AG20443 (cell line): ENCODE measurements around the gene INKA2.

Experiments
- DNase-seq: peaks from one replicate; pipeline ENCODE4 v3.0.0; 2012; ENCODE audit warnings: low spot score, mixed read lengths

The INKA2 gene

DNA sequence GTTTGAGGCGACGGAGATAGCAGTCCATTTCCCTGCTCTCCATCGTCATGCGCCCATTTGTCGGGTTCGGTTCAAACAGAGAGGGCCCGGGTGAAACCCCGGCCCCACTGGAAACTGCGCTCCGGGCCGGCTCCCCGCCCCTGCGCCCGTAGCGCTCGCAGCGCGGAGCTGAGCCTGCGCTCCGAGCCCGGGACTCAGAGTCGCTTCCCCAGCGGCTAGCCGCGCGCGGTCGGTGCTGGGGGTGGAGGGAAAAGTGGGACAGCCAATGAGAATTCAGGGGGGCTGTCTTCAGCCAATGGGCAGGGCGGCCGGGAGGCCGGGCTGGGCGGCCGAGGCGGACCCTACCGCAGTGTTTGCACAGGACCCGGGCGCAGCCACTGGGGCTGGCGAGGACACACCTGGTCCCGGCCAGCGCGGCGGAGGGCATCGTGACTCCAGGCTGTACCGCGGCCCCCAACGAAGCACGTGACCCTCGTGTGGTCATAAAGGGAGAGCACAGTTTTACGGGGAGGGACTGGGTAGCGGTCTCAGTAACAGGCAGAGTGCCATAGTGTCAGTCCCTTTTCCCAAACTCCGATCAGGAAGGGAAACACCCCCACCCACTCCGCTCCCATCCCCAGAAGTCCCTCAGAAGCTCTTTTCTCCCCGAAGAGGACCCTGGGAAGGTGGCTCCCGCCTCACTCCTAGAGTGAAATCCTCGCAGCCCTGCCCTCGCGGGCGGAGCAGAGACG, at the start of gene INKA2:
INKA2 (minus strand) TSS at position 202 of the 731 bp plus-strand sequence; CDS start at position 49, 153 bp downstream.
- peak; percentile 90 for DNase-seq

DNA sequence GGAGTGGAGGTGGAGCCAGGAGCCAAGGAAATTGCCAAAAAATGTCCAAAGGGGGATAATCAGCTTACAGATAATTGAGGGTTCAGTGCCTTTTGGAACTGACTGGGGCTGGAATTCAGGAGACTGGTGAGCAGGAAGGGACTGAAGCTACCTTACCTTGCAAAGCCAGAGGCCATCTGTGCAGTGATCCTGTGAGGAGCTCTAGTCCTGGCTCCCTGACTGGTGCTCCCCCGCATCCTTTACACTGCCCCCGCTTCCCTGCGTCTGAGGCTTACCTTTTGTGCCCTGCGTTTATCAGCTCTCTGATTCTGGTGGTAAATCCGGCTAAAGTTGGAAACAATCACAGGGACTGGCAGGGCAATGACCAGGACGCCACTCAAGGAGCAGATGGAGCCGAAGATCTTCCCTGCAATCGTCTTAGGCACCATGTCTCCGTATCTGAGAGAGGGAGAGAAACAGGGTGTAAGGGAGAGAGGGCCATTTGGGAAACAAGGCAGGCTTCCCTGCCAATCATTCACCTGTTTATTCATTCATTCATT, 47.5 kb upstream of the INKA2 start:
- no peak for DNase-seq

DNA sequence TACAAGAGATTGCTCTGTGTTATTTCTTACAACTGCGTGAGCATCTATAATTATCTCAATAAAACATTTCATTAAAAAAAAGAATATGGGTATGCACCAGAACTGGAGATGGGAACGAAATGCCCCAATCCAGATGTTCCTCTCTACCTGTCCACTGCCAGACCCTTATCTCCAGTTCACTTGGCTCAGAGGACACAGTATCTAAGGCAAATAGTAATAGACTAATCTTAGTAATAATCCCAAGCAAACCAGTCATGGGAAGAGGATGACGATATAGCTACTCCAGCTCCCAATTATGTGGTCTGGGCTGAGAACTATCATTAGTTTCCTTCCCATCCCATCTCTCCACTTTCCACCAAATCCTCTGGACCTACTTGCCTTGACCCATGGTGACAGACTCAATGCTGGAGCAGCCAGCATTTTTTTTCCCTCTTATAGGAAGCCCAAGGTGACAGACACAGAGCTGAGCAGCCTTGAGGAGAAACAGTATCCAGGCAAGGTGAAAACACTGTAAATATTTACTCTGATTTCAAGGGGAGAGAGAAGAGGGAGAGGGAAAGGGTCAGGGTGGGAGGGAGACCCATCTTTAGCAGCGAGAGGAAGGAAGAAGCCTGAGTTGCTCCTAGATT, 45.2 kb upstream of the INKA2 start:
- DNase-seq = no peak

GRCh38 chr1:111779546-111779945, 40.4 kb upstream of the INKA2 start:
- no peak for DNase-seq

DNA sequence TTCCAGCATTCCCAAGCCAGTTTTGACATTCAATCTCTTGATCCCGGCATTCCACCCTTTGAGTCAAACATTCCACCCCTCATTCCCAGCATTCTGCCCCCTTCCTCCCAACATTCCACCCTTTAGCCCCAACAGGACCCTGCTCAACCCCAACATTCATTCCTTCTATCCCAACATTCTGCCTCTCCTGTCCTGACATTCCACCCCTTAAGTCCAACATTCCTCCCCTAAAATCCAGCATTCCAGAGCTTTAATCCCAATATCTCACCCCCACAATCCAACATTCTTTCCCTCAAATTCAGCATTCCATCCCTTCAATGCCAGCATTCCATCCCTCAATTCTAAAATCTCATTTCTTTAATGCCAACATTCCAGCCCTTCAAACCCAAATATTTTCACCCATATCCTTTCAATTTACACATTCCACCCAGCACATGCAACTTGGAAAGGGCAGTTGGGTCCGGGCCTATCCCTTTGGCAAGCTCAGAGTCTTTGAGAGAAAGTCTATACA, 39.4 kb upstream of the INKA2 start:
- DNase-seq = peak; percentile 43

GRCh38 chr1:111778066-111778465, 38.9 kb upstream of the INKA2 start:
- peak; percentile 36 for DNase-seq

- DNase-seq = no peak
Measured at GRCh38 chr1:111777301-111777700, 38.1 kb upstream of the INKA2 start.

DNA sequence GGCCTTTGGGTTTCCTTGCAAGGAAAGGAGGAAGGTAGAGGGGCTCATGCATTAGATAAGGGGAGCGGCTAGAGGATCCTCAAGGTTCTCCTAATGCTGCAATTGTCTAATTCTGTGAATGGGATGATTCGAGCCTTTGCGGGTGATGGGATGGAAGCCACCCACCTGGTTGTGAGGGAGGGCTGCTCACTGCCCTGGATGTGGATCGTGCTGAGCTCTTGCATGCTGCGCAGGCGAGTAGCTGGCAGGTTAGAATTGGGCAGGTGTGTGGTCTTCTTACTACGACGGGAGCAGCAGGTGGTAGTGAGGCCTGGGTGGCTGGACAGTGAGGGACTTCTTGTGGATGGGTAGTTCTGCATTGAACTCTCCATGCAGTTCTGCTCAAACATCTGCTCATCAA, 37.7 kb upstream of the INKA2 start:
- DNase-seq = no peak

DNA sequence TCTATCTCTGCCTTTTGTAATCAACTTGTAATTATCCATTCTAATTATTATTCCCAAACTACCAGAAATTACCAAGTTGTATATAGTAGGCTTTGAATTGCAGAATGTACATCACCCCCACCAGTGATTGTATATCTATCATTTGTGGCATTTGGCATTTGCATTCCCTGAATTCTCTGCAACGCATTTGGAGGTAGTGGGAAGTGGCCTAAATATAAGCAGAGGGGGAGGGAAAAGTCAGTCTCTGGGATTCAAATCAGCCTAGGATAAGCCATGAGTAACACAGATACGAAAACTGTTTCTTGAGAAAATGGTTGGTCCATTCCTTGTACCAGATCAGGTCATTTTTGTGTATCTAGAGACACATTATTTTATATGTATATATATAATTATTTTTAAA, 37.2 kb upstream of the INKA2 start:
- DNase-seq = no peak

GRCh38 chr1:111775966-111776365, 36.8 kb upstream of the INKA2 start:
- DNase-seq = no peak

DNA sequence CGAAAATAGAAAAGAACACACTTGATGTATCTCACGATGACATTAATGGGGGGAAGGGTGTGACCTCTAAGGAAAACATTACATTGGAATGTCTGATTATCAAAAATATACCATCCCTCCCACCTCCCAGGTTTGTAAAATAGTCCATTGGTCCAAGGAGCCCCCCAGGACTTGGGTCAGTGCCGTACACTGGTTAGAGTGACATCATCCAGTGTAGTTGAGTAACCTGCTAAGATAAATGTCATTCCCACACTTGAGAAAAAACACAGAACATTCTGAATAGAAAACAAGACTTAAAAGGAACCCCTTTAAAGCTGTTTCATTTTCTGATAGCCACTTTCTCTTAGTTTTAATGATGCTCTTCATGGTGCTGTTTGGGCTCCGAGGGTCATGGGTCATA, 31.7 kb upstream of the INKA2 start:
- no peak for DNase-seq

DNA sequence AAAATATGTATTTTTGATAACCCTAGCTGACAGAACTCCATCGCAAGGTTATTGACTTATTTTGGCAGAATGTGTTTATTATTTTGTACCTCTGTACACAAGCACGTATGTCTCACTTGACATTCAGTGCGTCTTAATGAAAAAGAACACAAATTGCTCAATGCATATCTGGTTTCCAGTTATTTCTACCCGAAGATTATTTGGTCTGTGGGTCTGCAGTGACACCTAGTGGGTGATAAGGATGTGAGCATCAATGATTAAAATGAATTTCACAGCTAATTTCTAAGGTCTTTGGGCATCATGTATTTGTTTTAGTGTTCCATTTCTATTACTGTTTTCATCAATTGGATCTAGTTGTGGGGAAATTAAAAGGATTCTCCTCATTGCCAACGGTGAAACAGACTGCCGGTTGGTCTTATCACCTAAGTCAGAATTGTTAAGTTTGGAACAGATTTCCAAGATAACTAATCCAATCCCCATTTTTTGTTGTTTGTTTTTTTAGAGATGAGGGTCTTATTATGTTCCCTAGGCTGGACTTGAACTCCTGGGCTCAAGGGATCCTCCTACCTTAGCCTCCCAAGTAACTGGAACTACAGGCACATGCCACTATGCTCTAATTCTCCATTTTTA, 30.4 kb upstream of the INKA2 start:
- DNase-seq = peak; percentile 63

- no peak for DNase-seq
Measured at GRCh38 chr1:111768625-111769024, 29.4 kb upstream of the INKA2 start.

- DNase-seq = no peak
Measured at GRCh38 chr1:111768023-111768422, 28.8 kb upstream of the INKA2 start.

- no peak for DNase-seq
Measured at GRCh38 chr1:111762332-111762731, 23.1 kb upstream of the INKA2 start.

DNA sequence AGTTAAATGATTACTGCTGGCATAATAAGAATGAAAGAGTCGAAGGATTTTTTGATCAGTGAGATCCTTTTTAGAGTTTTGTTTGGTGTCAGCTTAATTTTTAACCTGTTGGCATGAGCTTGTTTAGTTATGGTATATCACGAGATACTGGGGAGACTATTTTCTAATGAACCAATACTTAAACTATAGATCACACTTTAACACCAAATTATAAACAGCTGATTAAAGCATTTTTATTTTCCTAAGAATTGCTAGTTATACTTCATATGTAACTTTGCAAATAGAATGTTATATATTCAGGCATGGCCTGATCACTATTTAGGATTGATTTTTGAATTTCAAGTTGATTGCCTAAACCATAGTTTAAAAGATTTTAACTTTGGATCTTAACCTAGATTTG, 22.5 kb upstream of the INKA2 start:
- DNase-seq = no peak

DNA sequence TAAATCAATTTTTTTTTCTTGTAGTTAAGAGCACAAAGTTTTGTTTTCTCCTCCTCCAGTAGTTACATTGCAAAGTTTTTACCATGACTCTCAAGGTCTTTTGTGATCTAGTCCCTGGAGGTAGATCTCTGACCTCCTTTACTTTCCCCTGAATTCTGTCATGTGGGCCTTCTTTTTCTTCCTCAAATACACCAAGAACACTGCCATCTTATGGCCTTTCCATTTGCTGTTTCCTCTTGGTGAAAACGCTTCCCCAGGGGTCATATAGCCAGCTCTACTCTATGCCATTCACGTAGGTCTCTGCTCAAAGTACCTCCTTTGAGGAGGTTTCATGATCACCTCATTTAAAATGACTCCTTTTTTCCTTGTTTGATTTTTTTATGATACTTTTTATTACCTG, 19.2 kb upstream of the INKA2 start:
- DNase-seq = no peak

DNA sequence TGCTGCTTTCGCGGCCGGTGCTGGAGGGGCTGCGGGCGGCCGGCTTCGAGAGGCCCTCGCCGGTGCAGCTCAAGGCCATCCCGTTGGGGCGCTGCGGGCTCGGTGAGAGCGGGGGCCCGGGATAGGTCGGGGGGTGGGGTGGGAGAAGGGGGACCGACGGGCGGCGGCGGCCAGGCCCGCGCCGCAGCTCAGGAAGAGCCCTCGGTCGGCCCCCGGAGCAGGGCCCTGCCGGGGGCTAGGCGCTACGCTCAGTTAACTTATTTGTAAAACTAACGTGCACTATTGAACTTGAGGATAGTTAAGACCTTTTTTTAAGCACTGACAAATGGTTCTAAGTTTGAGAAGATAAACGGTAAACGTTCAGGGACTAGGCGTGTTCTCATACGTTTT, 16.9 kb upstream of the INKA2 start:
- DNase-seq = peak; percentile 54

DNA sequence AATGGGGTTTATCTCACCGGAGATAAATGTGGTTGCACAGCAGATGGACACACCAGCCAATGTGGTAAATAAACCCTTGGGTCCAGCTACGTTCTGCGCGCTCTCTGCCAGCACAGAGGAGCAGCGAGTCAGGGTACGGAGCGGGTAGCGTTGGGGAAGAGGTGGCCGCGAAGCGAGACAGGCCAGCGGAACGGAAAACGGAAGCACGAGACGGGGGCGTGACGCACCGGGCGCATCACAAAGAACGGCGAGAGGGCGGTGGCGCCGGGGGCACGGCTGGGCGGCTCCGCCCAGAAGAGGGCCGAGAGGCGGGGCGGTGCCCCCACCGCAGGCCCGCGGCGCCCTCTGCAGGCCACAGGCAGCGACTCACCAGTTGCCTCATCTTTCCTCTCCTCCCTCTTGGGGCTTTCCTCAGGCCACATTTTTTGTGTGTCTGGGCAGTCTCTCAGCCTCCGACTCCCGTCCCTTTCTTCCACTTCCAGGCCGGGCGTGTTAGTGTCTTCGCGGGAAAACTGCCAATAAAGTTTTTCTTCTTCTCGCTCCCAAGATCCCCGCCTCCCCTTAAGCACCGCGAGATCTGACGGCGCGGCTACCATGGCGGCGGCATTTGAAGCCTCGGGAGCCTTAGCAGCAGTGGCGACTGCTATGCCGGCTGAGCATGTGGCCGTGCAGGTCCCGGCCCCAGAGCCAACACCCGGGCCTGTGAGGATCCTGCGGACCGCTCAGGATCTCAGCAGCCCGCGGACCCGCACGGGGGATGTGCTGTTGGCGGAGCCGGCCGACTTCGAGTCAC, 16.3 kb upstream of the INKA2 start, which contains the start of gene DDX20:
DDX20 (plus strand) TSS at position 571 of the 793 bp plus-strand sequence; CDS start at position 595, 24 bp downstream.
- DNase-seq = peak; percentile 98

DNA sequence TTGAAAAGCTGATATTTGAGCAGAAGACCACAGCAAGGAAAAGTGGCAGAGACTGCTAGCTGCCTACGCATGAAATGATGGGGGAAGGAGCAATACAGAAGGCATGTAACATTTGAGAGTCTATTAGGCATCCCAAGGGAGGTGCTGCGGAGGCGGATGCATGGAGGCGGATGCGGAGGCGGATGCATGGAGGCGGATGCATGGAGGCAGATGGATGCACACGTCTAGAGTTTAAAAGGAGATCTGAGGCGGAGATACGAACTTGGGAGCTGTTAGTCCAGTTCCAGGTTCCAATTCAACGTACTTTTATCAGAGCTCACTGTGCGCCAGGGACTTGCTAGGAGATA, 15.8 kb upstream of the INKA2 start:
- DNase-seq = peak; percentile 60

- DNase-seq = no peak
Measured at GRCh38 chr1:111751906-111752575, 12.8 kb upstream of the INKA2 start.
